Measurements from ENCODE around the gene ITGB3. TPM values are rescaled to one million over a fixed set of nuclear protein-coding genes. Genes with fewer than 3 reads are reported as not detected.

ITGB3 gene
- total RNA-seq, 2 donors from 2014 or later = 1.9 to 15.4 TPM

DNA sequence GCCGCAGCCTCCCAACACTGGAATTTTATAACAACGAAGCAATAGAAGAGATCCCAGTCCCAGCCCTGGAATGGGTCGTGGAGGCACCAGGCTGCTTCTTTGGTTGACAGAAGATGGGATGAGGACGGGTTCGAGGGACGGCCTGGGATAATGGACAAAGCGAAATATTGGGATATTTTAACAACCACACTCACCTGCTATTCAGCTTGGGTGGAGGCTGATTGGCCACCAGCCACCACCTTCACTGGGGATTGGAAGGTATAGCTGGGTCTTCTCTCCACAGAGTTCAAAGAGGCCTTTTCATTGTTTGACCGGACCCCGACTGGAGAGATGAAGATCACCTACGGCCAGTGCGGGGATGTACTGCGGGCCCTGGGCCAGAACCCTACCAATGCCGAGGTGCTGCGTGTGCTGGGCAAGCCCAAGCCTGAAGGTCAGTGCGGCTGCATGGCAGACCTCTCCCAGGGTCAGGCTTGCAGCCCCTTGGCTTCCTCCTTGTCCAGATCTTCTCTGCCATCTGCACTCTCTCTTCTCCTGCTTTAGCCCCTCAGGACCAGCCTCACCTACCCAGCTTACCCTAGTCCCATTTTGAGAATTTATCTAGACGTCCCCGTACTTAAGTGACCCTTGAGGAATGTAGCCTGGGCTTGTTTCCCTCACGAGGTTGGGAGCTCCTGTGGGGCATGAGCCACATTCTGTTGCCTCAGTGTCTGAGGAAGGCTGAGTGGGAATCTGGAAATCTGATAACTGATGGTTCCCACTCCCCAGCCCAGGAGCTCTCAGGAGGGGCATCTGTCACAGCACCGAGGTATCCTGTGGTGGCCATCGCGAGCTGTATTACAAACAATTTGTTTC is 33.8 kb upstream of the ITGB3 start:
- H3K36me3 ChIP-seq = no peaks in the 10 kb centered on the region
- intact Hi-C loops (cut with DNase I) = no loop called here
- H3K9ac ChIP-seq (ENCODE audit: low read depth in 2 of 2, low read length in 2 of 2) = no peak overlapping the region
- no peak overlapping the region for H3K4me3 ChIP-seq
- TF ChIP-seq, protein P1, sequence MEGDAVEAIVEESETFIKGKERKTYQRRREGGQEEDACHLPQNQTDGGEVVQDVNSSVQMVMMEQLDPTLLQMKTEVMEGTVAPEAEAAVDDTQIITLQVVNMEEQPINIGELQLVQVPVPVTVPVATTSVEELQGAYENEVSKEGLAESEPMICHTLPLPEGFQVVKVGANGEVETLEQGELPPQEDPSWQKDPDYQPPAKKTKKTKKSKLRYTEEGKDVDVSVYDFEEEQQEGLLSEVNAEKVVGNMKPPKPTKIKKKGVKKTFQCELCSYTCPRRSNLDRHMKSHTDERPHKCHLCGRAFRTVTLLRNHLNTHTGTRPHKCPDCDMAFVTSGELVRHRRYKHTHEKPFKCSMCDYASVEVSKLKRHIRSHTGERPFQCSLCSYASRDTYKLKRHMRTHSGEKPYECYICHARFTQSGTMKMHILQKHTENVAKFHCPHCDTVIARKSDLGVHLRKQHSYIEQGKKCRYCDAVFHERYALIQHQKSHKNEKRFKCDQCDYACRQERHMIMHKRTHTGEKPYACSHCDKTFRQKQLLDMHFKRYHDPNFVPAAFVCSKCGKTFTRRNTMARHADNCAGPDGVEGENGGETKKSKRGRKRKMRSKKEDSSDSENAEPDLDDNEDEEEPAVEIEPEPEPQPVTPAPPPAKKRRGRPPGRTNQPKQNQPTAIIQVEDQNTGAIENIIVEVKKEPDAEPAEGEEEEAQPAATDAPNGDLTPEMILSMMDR (IDR thresholded peaks at IDR 0.05) = no peak
- H3K27ac ChIP-seq = no peak overlapping the region
- no peaks in the 10 kb centered on the region for H3K9me3 ChIP-seq
- H3K4me1 ChIP-seq = no peaks in the 10 kb centered on the region
- H3K27me3 ChIP-seq = no peaks in the 10 kb centered on the region
- no peak for DNase-seq

DNA sequence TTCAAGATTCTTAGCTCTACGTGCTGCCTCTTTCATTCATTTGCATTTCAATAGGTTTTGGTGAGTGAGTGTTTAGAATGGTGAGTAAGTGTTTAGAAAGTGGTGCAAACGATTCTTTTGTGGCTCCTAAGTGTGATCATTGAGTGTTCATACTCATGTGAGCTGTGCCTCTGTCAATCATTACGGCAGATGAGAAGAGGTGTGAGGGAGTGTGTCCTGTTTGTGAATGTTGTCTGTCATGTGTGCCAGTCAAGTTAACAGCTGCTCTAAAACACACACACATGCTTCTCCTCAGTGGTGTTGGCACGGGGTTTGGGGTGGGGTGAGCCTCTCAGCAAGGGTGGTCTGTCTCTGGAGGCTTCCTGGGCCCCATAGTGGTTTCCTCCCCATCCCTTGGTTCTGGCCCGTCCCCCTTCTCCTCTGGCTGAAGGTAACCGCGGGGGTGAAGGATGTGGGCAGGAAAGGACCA is 33.1 kb upstream of the ITGB3 start:
- TF ChIP-seq, protein P1 (IDR thresholded peaks at IDR 0.05) = no peak
- H3K27ac ChIP-seq = no peak overlapping the region
- H3K36me3 ChIP-seq = no peaks in the 10 kb centered on the region
- intact Hi-C loops (cut with DNase I) = no loop called here
- H3K4me1 ChIP-seq = no peaks in the 10 kb centered on the region
- no peak for DNase-seq
- no peak overlapping the region for H3K4me3 ChIP-seq
- no peak overlapping the region for H3K9ac ChIP-seq (ENCODE audit: low read depth in 2 of 2, low read length in 2 of 2)
- no peaks in the 10 kb centered on the region for H3K27me3 ChIP-seq
- H3K9me3 ChIP-seq = no peaks in the 10 kb centered on the region

DNA sequence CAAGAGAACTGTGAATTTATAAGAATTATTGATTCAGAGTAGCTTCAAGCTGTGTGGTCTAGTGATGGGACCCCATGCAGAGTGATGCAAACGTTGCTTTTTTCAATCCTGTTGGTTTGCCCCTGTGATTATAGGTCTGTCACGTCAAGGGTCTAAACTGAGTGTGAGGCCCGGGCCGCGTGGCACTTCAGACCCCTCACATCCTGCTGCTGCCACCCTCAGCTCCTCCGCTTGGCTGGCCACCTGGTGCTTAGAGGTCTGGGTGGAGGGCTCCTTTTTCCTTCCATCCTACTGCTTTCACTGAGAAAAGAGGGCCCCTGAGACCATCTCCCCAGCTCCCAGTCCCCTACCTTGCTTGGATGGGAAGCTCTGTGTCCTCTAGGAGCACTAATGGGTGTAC is 32.5 kb upstream of the ITGB3 start:
- Histone ChIP-seq H3K4me3 (no peak overlapping the region), H3K9me3 (no peaks in the 10 kb centered on the region), H3K27ac (no peak overlapping the region), H3K36me3 (no peaks in the 10 kb centered on the region), H3K27me3 (no peaks in the 10 kb centered on the region), H3K9ac (ENCODE audit: low read depth in 2 of 2, low read length in 2 of 2) (no peak overlapping the region), H3K4me1 (no peaks in the 10 kb centered on the region)
- DNase-seq = no peak
- intact Hi-C loops (cut with DNase I) = no loop called here
- TF ChIP-seq, protein P1 (IDR thresholded peaks at IDR 0.05) = no peak

DNA sequence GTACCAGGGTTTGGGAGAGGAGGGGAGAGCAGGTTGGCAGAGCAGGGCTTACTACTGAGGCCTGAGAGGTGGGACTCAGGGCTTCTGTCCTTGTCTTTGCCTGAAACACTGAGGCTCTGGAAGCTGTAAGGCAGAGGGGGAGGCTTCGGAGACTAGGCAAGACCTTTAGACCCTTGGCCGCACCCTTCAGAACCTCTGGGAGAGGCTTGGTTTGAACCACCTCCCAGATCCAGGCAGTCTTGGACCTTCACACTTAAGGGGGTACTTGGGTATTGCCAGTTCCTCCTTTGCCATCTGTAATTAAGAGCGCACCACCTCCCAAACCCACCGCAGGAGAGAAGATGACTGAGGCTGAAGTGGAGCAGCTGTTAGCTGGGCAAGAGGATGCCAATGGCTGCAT is 31.6 kb upstream of the ITGB3 start:
- TF ChIP-seq, protein P1 (IDR thresholded peaks at IDR 0.05) = no peak
- DNase-seq = no peak
- Histone ChIP-seq H3K4me1 (no peaks in the 10 kb centered on the region), H3K27ac (no peak overlapping the region), H3K4me3 (no peak overlapping the region), H3K9me3 (no peaks in the 10 kb centered on the region), H3K36me3 (no peaks in the 10 kb centered on the region), H3K27me3 (no peaks in the 10 kb centered on the region), H3K9ac (ENCODE audit: low read depth in 2 of 2, low read length in 2 of 2) (no peak overlapping the region)
- intact Hi-C loops (cut with DNase I) = no loop called here

DNA sequence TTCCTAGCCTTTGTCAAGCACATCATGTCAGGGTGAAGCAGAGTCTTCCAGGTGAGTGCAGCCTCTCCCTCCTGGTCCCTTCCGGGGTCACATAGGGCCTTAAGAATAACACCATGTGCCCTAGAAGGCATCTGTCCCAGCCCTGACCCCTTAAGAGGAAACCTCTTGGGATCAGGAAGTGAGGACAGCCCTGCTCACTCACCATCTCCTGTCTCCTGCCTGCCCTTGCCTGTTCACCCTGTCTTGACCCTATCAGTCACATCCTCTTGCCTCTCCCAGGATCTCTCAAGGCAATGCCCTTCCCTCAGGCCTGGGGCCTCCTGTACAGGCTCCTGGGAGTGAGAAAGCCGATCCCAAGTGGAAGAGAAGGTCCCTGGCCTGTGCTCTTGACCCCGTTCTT is 30.6 kb upstream of the ITGB3 start:
- Histone ChIP-seq H3K27me3 (no peaks in the 10 kb centered on the region), H3K36me3 (no peaks in the 10 kb centered on the region), H3K9ac (ENCODE audit: low read depth in 2 of 2, low read length in 2 of 2) (no peak overlapping the region), H3K4me1 (no peaks in the 10 kb centered on the region), H3K4me3 (no peak overlapping the region), H3K9me3 (no peaks in the 10 kb centered on the region), H3K27ac (no peak overlapping the region)
- DNase-seq = no peak
- intact Hi-C loops (cut with DNase I) = no loop called here
- TF ChIP-seq, protein P1 (IDR thresholded peaks at IDR 0.05) = no peak

Data from colonic mucosa (tissue), 4 donors.